ENCODE results near the gene MIPEP. TPM values are rescaled to one million over a fixed set of nuclear protein-coding genes. Genes with fewer than 3 reads are reported as not detected.

Gene MIPEP
- total RNA-seq, 1 donor from 2014 or later: 26.0 TPM

GRCh38 chr13:23851106-23851505 is 38.1 kb downstream of the MIPEP start:
- ATAC-seq: no peak

- no peak for ATAC-seq
These were observed 39.1 kb downstream of the MIPEP start for GRCh38 chr13:23850134-23850533.

- peak; percentile 75 for ATAC-seq
These were observed 39.5 kb downstream of the MIPEP start for GRCh38 chr13:23849670-23850069.

- peak; percentile 91 for ATAC-seq
These were observed 40.5 kb downstream of the MIPEP start for GRCh38 chr13:23848646-23849141.

- ATAC-seq: no peak
These were observed 41.2 kb downstream of the MIPEP start for GRCh38 chr13:23848019-23848418.

GRCh38 chr13:23847497-23847896 is 41.7 kb downstream of the MIPEP start:
- no peak for ATAC-seq

GRCh38 chr13:23845105-23845725 is 44.0 kb downstream of the MIPEP start:
- no peak for ATAC-seq

GRCh38 chr13:23844132-23844531 is 45.1 kb downstream of the MIPEP start:
- ATAC-seq: no peak

- no peak for ATAC-seq
These were observed 45.8 kb downstream of the MIPEP start for GRCh38 chr13:23843436-23843835.

GRCh38 chr13:23842406-23842805 is 46.8 kb downstream of the MIPEP start:
- no peak for ATAC-seq

- no peak for ATAC-seq
These were observed 55.2 kb downstream of the MIPEP start for GRCh38 chr13:23833733-23834611.

- ATAC-seq: no peak
These were observed 60.3 kb downstream of the MIPEP start for GRCh38 chr13:23828866-23829265.

- ATAC-seq: no peak
These were observed 61.1 kb downstream of the MIPEP start for GRCh38 chr13:23828086-23828485.

- ATAC-seq: no peak
These were observed 64.0 kb downstream of the MIPEP start for GRCh38 chr13:23825179-23825578.

GRCh38 chr13:23824371-23824770 is 64.8 kb downstream of the MIPEP start:
- no peak for ATAC-seq

- peak; percentile 50 for ATAC-seq
These were observed 66.9 kb downstream of the MIPEP start for GRCh38 chr13:23822252-23822824.

- ATAC-seq: no peak
These were observed 68.7 kb downstream of the MIPEP start for GRCh38 chr13:23820530-23820929.

GRCh38 chr13:23817830-23818229 is 71.4 kb downstream of the MIPEP start:
- ATAC-seq: no peak

- ATAC-seq: no peak
These were observed 72.1 kb downstream of the MIPEP start for GRCh38 chr13:23817136-23817535.

- ATAC-seq: no peak
These were observed 75.6 kb downstream of the MIPEP start for GRCh38 chr13:23813635-23814034.

- ATAC-seq: no peak
These were observed 77.7 kb downstream of the MIPEP start for GRCh38 chr13:23811366-23812062.

GRCh38 chr13:23810685-23811240 is 78.4 kb downstream of the MIPEP start:
- ATAC-seq: no peak

GRCh38 chr13:23808803-23809202 is 80.4 kb downstream of the MIPEP start:
- ATAC-seq: no peak

All from esophagus mucosa (tissue), 1 donor.